AG04449 (cell line): ENCODE data around the gene PLA2R1.

ENCODE experiments used
- CTCF ChIA-PET: fragments of 350-600 bp; formaldehyde crosslinking; extraction: SDS; loops from one replicate; lab custom pipeline; 2021; ENCODE audit warnings: antibody characterized with exemption; lab: Yijun Ruan, JAX
- POLR2A ChIA-PET: fragments of 400-600, 350-600 bp; formaldehyde crosslinking; extraction: SDS; loops from one replicate; lab custom pipeline; 2020; ENCODE audit warnings: antibody characterized with exemption, inconsistent platforms; lab: Yijun Ruan, JAX
- DNase-seq: peaks from one replicate; pipeline ENCODE4 v3.0.0-alpha.2; 2010; ENCODE audit warnings: low read depth, low spot score
- H3K4me3 ChIP-seq: 2 replicates; pipeline ENCODE4 v1.5.1; 2011; ENCODE audit warnings: low read depth, mild to moderate bottlenecking, control low read depth, low read length
- CTCF ChIP-seq: IDR thresholded peaks from one replicate; pipeline ENCODE4 v1.5.1; 2011; ENCODE audit warnings: mild to moderate bottlenecking, moderate library complexity, low read length, control low read depth, inconsistent platforms; ENCODE audit not compliant: insufficient read depth; ENCODE audit errors: missing control alignments

Gene PLA2R1

GRCh38 chr2:160005476-160005875 lies 56.9 kb downstream of the PLA2R1 start:
- TF ChIP-seq CTCF = no peak
- DNase-seq = no peak
- H3K4me3 ChIP-seq = no peak overlapping the region
- CTCF ChIA-PET = interaction anchor here (0.9 kb wide), 1 partner anchor 8 kb away, joined by 3 read pairs; no protein-coding TSS in a partner anchor
- POLR2A ChIA-PET = no interaction called here

GRCh38 chr2:159998961-159999360 lies 63.5 kb downstream of the PLA2R1 start:
- POLR2A ChIA-PET = no interaction called here
- CTCF ChIA-PET = no interaction called here
- DNase-seq = no peak
- no peak for TF ChIP-seq CTCF
- no peak overlapping the region for H3K4me3 ChIP-seq

- POLR2A ChIA-PET = no interaction called here
- no peak overlapping the region for H3K4me3 ChIP-seq
- no peak for TF ChIP-seq CTCF
- CTCF ChIA-PET = interaction anchor here (1.4 to 1.6 kb wide), 4 partner anchors 8 to 20 kb away, joined by 3 to 9 read pairs (median 4); no protein-coding TSS in a partner anchor
- no peak for DNase-seq
Observed at GRCh38 chr2:159998243-159998642, 64.2 kb downstream of the PLA2R1 start.

GRCh38 chr2:159996792-159997546 lies 65.4 kb downstream of the PLA2R1 start:
- H3K4me3 ChIP-seq = no peak overlapping the region
- POLR2A ChIA-PET = no interaction called here
- DNase-seq = no peak
- no peak for TF ChIP-seq CTCF
- CTCF ChIA-PET = interaction anchor here (1.4 to 1.6 kb wide), 4 partner anchors 8 to 19 kb away, joined by 3 to 9 read pairs (median 4); no protein-coding TSS in a partner anchor

GRCh38 chr2:159995038-159995437 lies 67.4 kb downstream of the PLA2R1 start:
- CTCF ChIA-PET = interaction anchor here (1.4 kb wide), 1 partner anchor 19 kb away, joined by 3 read pairs; no protein-coding TSS in a partner anchor
- no peak overlapping the region for H3K4me3 ChIP-seq
- TF ChIP-seq CTCF = no peak
- DNase-seq = no peak
- POLR2A ChIA-PET = no interaction called here

- CTCF ChIA-PET = interaction anchor here (1.2 kb wide), 1 partner anchor 8 kb away, joined by 4 read pairs; no protein-coding TSS in a partner anchor
- DNase-seq = no peak
- POLR2A ChIA-PET = no interaction called here
Observed at GRCh38 chr2:159989249-159989648, 73.2 kb downstream of the PLA2R1 start.

More at GRCh38 chr2:159989249-159989648, 73.2 kb downstream of the PLA2R1 start:
- TF ChIP-seq CTCF = no peak
- H3K4me3 ChIP-seq = no peak overlapping the region
